ENCODE data around the gene OR6J1. TPM values are rescaled to one million over a fixed set of nuclear protein-coding genes. Genes with fewer than 3 reads are reported as not detected.

The OR6J1 gene
- total RNA-seq, 3 donors from 2014 or later: not detected

DNA sequence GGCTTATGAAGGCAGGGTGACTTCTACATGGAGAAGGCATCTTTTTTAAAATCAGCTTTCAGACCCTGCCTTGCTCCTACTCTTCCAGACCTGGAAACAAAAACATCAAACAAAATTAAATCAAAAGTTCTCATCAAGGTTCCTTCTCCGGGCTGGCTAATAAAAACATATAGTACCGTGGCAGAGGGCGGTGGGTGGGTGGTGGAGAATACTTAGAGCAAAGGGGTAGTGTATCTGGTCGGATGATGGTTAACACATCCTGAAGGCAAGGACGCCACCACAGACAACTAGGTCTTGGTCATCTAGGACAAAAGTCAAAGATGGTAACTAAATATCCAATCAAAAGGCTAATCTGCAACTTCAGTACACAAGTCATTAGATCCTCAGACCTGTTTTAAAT, 56.9 kb downstream of the OR6J1 start:
- Histone ChIP-seq H3K4me1 (peaks cover 0 to 5% of the 10 kb centered on the region in 2 donors), H3K36me3 (no peaks in the 10 kb centered on the region), H3K4me3 (no peak overlapping the region), H3K9me3 (no peaks in the 10 kb centered on the region), H3K27me3 (no peaks in the 10 kb centered on the region), H3K27ac (no peak overlapping the region)
- TF ChIP-seq POLR2A (IDR thresholded peaks at IDR 0.05) (no peak), POLR2AphosphoS5 (IDR thresholded peaks at IDR 0.05) (no peak)
- TF ChIP-seq, protein P1, sequence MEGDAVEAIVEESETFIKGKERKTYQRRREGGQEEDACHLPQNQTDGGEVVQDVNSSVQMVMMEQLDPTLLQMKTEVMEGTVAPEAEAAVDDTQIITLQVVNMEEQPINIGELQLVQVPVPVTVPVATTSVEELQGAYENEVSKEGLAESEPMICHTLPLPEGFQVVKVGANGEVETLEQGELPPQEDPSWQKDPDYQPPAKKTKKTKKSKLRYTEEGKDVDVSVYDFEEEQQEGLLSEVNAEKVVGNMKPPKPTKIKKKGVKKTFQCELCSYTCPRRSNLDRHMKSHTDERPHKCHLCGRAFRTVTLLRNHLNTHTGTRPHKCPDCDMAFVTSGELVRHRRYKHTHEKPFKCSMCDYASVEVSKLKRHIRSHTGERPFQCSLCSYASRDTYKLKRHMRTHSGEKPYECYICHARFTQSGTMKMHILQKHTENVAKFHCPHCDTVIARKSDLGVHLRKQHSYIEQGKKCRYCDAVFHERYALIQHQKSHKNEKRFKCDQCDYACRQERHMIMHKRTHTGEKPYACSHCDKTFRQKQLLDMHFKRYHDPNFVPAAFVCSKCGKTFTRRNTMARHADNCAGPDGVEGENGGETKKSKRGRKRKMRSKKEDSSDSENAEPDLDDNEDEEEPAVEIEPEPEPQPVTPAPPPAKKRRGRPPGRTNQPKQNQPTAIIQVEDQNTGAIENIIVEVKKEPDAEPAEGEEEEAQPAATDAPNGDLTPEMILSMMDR (IDR thresholded peaks at IDR 0.05): no peak
- intact Hi-C loops (cut with DNase I; ENCODE audit: low total_unique reads): no loop called here
- DNase-seq (ENCODE audit: low spot score in 2 of 2): no peak

DNA sequence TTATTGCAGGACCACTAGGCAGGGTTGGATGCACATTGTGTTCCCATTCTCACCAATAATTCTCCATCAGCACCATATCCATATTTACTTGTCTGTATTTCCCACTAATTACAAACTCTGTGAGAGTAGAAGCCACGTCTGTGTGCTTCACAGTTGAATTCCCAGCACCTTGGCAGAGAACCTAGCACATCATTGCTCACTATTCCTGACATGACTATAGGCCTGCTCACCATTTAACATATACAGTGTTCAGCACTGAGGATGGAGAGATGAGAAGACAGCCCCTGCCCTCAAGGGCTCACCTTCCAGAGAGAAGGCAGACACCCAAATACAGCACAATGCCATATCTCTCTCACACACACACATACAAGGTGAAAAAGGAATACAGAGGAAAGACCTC, 60.2 kb downstream of the OR6J1 start:
- DNase-seq (ENCODE audit: low spot score in 2 of 2): no peak
- Histone ChIP-seq H3K9me3 (no peaks in the 10 kb centered on the region), H3K27me3 (no peaks in the 10 kb centered on the region), H3K36me3 (no peaks in the 10 kb centered on the region), H3K4me1 (peaks cover 0 to 5% of the 10 kb centered on the region in 2 donors), H3K4me3 (no peak overlapping the region), H3K27ac (no peak overlapping the region)
- TF ChIP-seq, protein P1 (IDR thresholded peaks at IDR 0.05): no peak
- TF ChIP-seq POLR2A (IDR thresholded peaks at IDR 0.05): no peak
- TF ChIP-seq POLR2AphosphoS5 (IDR thresholded peaks at IDR 0.05): no peak
- intact Hi-C loops (cut with DNase I; ENCODE audit: low total_unique reads): no loop called here

Other genes with a start within 250 kb of the OR6J1 start
- 100 to 1,000 TPM; 192 to 238 (median 202) TPM for gene DAD1, start 55.1 kb downstream of the OR6J1 start, total RNA-seq
- 10 to 100 TPM; 22.1 to 41.6 (median 25.2) TPM for gene ABHD4, start 46.1 kb downstream of the OR6J1 start, total RNA-seq
- 100 to 1,000 TPM in 2 of 3 donors, 10 to 100 TPM in 1; 80.0 to 145 (median 101) TPM for gene OXA1L, start 122.3 kb upstream of the OR6J1 start, total RNA-seq
- 10 to 100 TPM; 17.4 to 46.4 (median 27.2) TPM for gene SLC7A7, start 171.1 kb upstream of the OR6J1 start, total RNA-seq
- 10 to 100 TPM; 22.7 to 39.4 (median 34.7) TPM for gene MRPL52, start 185.5 kb upstream of the OR6J1 start, total RNA-seq
- 100 to 1,000 TPM in 2 of 3 donors, 10 to 100 TPM in 1; 84.4 to 361 (median 136) TPM for gene MMP14, start 192.2 kb upstream of the OR6J1 start, total RNA-seq
- 10 to 100 TPM; 70.1 to 97.5 (median 82.3) TPM for gene LRP10, start 227.4 kb upstream of the OR6J1 start, total RNA-seq
- 1 to 10 TPM in 2 of 3 donors, under 1 TPM in 1; 0.96 to 1.3 (median 1.2) TPM for gene REM2, start 238.9 kb upstream of the OR6J1 start, total RNA-seq